HepG2 (cell line): Measurements from ENCODE around the gene ZNF212. TPM values are rescaled to one million over a fixed set of nuclear protein-coding genes. Genes with fewer than 3 reads are reported as not detected.

ENCODE experiments used
- ARHGAP35 ChIP-seq: sonication (generic); formaldehyde crosslinking; IDR thresholded peaks from 2 replicates; pipeline ENCODE4 v1.9.0; 2022; ENCODE audit warnings: mild to moderate bottlenecking, inconsistent platforms, moderate library complexity, missing genetic modification reagents, borderline replicate concordance
- BRD4 ChIP-seq: sonication (generic); formaldehyde crosslinking; IDR thresholded peaks from 2 replicates; pipeline ENCODE4 v1.4.0; 2020; ENCODE audit warnings: missing genetic modification reagents
- CBX1 ChIP-seq: IDR thresholded peaks from one replicate; pipeline ENCODE4 v1.6.1; 2016; ENCODE audit warnings: antibody characterized with exemption, low read depth
- CHD4 ChIP-seq: fragments of 200-600 bp; sonication (generic); IDR thresholded peaks from 2 replicates; pipeline ENCODE4 v1.7.0; 2017; ENCODE audit warnings: mild to moderate bottlenecking, low read length, borderline replicate concordance
- JARID2 ChIP-seq: sonication (generic); formaldehyde crosslinking; IDR thresholded peaks from 2 replicates; pipeline ENCODE4 v1.8.1; 2023; ENCODE audit warnings: missing genetic modification reagents, inconsistent platforms; ENCODE audit not compliant: insufficient replicate concordance
- MTF1 ChIP-seq: sonication (generic); formaldehyde crosslinking; IDR thresholded peaks from 2 replicates; pipeline ENCODE4 v1.5.0; 2020; ENCODE audit warnings: missing genetic modification reagents
- PBX2 ChIP-seq: IDR thresholded peaks from 2 replicates; pipeline ENCODE4 v1.6.1; 2016; ENCODE audit warnings: control low read depth
- PBX3 ChIP-seq: sonication (generic); formaldehyde crosslinking; IDR thresholded peaks from 2 replicates; pipeline ENCODE4 v1.8.1; 2023; ENCODE audit warnings: missing genetic modification reagents, inconsistent platforms, borderline replicate concordance
- PLSCR1 ChIP-seq: sonication (generic); formaldehyde crosslinking; IDR thresholded peaks from 2 replicates; pipeline ENCODE4 v1.5.0; 2020; ENCODE audit warnings: missing genetic modification reagents, mild to moderate bottlenecking, borderline replicate concordance
- PRDM10 ChIP-seq: sonication (generic); formaldehyde crosslinking; IDR thresholded peaks from 2 replicates; pipeline ENCODE4 v1.4.0; 2020; ENCODE audit warnings: low read depth, missing genetic modification reagents
- SP1 ChIP-seq, 2 experiments: fragments of 450-650 bp in 1 of 2; sonication (generic) in 1 of 2; formaldehyde crosslinking in 1 of 2; IDR thresholded peaks; 2 replicates each; pipeline versions ENCODE4 v1.4.0 to v1.6.1; 2016 to 2020; ENCODE audit warnings: missing genetic modification reagents in 1 of 2
- SRY ChIP-seq: sonication (generic); formaldehyde crosslinking; IDR thresholded peaks from 2 replicates; pipeline ENCODE4 v1.8.0; 2022; ENCODE audit warnings: mild to moderate bottlenecking, missing genetic modification reagents
- TBL1XR1 ChIP-seq: fragments of 150-350 bp; IDR thresholded peaks from 2 replicates; pipeline ENCODE4 v1.6.1; 2014; ENCODE audit warnings: borderline replicate concordance, low read length; ENCODE audit not compliant: partially characterized antibody
- TFAP4 ChIP-seq: sonication (generic); IDR thresholded peaks from 2 replicates; pipeline ENCODE4 v1.6.1; 2016; ENCODE audit warnings: low read depth, borderline replicate concordance
- ZBTB8A ChIP-seq: sonication (generic); formaldehyde crosslinking; IDR thresholded peaks from 2 replicates; pipeline ENCODE4 v1.4.0; 2020; ENCODE audit warnings: mild to moderate bottlenecking, low read depth, missing genetic modification reagents, borderline replicate concordance
- ZNF160 ChIP-seq: sonication (generic); formaldehyde crosslinking; IDR thresholded peaks from 2 replicates; pipeline ENCODE4 v1.8.0; 2022; ENCODE audit warnings: mild to moderate bottlenecking, inconsistent platforms, missing genetic modification reagents
- ZNF230 ChIP-seq: sonication (generic); formaldehyde crosslinking; IDR thresholded peaks from 2 replicates; pipeline ENCODE4 v1.4.0; 2020; ENCODE audit warnings: mild to moderate bottlenecking, missing genetic modification reagents
- ZNF580 ChIP-seq: IDR thresholded peaks from 2 replicates; pipeline ENCODE4 v1.6.1; 2016; ENCODE audit warnings: low read depth, borderline replicate concordance
- ZNF670 ChIP-seq: sonication (generic); formaldehyde crosslinking; IDR thresholded peaks from 2 replicates; pipeline ENCODE4 v1.8.0; 2022; ENCODE audit warnings: mild to moderate bottlenecking, missing genetic modification reagents, borderline replicate concordance
- ZNF709 ChIP-seq: sonication (generic); formaldehyde crosslinking; IDR thresholded peaks from 2 replicates; pipeline ENCODE4 v1.5.0; 2020; ENCODE audit warnings: mild to moderate bottlenecking, missing genetic modification reagents
- polyA plus RNA-seq, 8 experiments: library from polyadenylated mRNA; depleted of rRNA in 3 of 8; stranded (reverse) in 7 of 8; unstranded in 1 of 8; fragments of >200 nt; fragmentation: Illumina TruSeq in 4 of 8; extraction: Trizol in 4 of 8; gene quantifications; 2 replicates each; pipeline versions ENCODE4 v1.2.1 to v1.2.3, GENCODE V29; 2011 to 2016; ENCODE audit warnings: low read depth in 4 of 8, missing spikeins in 1 of 8, mixed read lengths in 1 of 8; ENCODE audit not compliant: insufficient read depth in 1 of 8
- total RNA-seq, 5 experiments: library from RNA; depleted of rRNA; stranded (reverse); fragments of >200 nt; fragmentation: Illumina TruSeq; extraction: Trizol; gene quantifications; 2 replicates each; pipeline ENCODE4 v1.2.3, GENCODE V29; 2016; ENCODE audit warnings: low read depth in 1 of 5

The ZNF212 gene
- total and polyA plus RNA-seq, 2 of the 13 experiments (the other 11 are each of a cell fraction or from before 2014, with no cell fraction given): 2.6 to 3.8 TPM

GRCh38 chr7:149261829-149262617 is 22.6 kb downstream of the ZNF212 start, which contains the start of gene ZNF783 (continued):
- TF ChIP-seq TFAP4 (no peak; the same call in 1 of the 2 replicates), SP1 (IDR thresholded peaks at IDR 0.05) (no peak), SP1 (CRISPR knock-in tag; IDR thresholded peaks at IDR 0.05) (no peak), PRDM10 (CRISPR knock-in tag) (no peak), ZNF580 (CRISPR knock-in tag) (peak; percentile 27; the same call in 1 of the 2 replicates), PBX2 (CRISPR knock-in tag) (no peak), JARID2 (no peak), ZBTB8A (CRISPR knock-in tag) (no peak), ZNF670 (CRISPR knock-in tag) (no peak; the same call in 1 of the 2 replicates), ZNF230 (CRISPR knock-in tag) (peak; percentile 68; the same call in 1 of the 2 replicates), ZNF160 (0 out of 2 replicates have a peak, but pooled peaks have one; percentile 19), SRY (peak; percentile 99; the same call in 1 of the 2 replicates), MTF1 (CRISPR knock-in tag) (no peak), PLSCR1 (CRISPR knock-in tag) (peak; percentile 87), ZNF709 (CRISPR knock-in tag) (peak; percentile 80), BRD4 (CRISPR knock-in tag) (0 out of 2 replicates have a peak, but pooled peaks have one; percentile 29), CBX1 (no peak), TBL1XR1 (no peak), ARHGAP35 (CRISPR knock-in tag) (peak; percentile 88), CHD4 (no peak), PBX3 (no peak)
